Progenitor cell of endocrine pancreas (in vitro differentiated cells): ENCODE measurements around the gene FAM174B. TPM values are rescaled to one million over a fixed set of nuclear protein-coding genes. Genes with fewer than 3 reads are reported as not detected.

ENCODE experiments used
- DNase-seq: peaks from one replicate; pipeline ENCODE4 v3.0.0; 2021; ENCODE audit warnings: low spot score; ENCODE audit not compliant: unreplicated experiment
- H3K27ac Mint-ChIP-seq: 2 replicates; pipeline ENCODE4 v1.8.0; 2021; ENCODE audit warnings: mild to moderate bottlenecking, moderate library complexity, mixed read lengths
- H3K27me3 Mint-ChIP-seq: 2 replicates; pipeline ENCODE4 v1.8.0; 2021; ENCODE audit warnings: mixed read lengths
- H3K36me3 Mint-ChIP-seq: 2 replicates; pipeline ENCODE4 v1.8.0; 2022; ENCODE audit warnings: mixed read lengths; ENCODE audit not compliant: insufficient read depth
- H3K4me1 Mint-ChIP-seq: 2 replicates; pipeline ENCODE4 v1.8.0; 2021; ENCODE audit warnings: low read depth, mixed read lengths
- H3K4me3 Mint-ChIP-seq: 2 replicates; pipeline ENCODE4 v1.8.0; 2021; ENCODE audit warnings: low read depth, mild to moderate bottlenecking, moderate library complexity, mixed read lengths
- H3K9me3 Mint-ChIP-seq: 2 replicates; pipeline ENCODE4 v1.8.0; 2021; ENCODE audit warnings: low read depth, mixed read lengths
- total RNA-seq: library from RNA; stranded (reverse); gene quantifications from 2 replicates; pipeline ENCODE4 v1.2.1, GENCODE V29; 2021
- TF ChIP-seq, protein P1 (sequence below): fragments of 200-600 bp; sonication (generic); IDR thresholded peaks from one replicate; pipeline ENCODE4 v1.5.0; 2021; ENCODE audit warnings: antibody characterized with exemption, mild to moderate bottlenecking; ENCODE audit not compliant: unreplicated experiment

The FAM174B gene
- total RNA-seq, 1 donor from 2014 or later = 37.0 TPM

DNA sequence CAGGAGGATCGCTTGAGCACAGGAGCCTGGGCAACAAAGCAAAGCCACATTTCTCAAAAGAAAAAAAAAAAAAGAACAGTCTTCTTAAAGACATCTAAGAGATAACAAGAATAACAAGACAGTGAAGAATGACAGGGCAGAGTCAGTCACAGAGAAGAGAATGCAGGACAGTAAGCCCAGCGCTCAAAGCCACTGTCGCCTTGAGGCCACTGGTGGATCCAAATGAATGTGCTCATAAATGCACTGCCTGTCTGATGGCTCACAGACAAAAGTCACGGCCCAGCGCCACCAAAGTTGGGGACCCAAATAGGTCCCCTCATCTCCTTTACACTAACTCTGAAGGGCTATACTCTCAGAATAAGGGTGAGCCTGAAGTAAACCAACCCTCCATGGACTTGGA, 52.3 kb downstream of the FAM174B start:
- H3K4me3 Mint-ChIP-seq = no peak overlapping the region
- peaks cover 16% of the 10 kb centered on the region for H3K9me3 Mint-ChIP-seq
- DNase-seq = no peak
- H3K36me3 Mint-ChIP-seq = no peaks in the 10 kb centered on the region
- H3K27me3 Mint-ChIP-seq = peaks cover 5% of the 10 kb centered on the region
- TF ChIP-seq, protein P1, sequence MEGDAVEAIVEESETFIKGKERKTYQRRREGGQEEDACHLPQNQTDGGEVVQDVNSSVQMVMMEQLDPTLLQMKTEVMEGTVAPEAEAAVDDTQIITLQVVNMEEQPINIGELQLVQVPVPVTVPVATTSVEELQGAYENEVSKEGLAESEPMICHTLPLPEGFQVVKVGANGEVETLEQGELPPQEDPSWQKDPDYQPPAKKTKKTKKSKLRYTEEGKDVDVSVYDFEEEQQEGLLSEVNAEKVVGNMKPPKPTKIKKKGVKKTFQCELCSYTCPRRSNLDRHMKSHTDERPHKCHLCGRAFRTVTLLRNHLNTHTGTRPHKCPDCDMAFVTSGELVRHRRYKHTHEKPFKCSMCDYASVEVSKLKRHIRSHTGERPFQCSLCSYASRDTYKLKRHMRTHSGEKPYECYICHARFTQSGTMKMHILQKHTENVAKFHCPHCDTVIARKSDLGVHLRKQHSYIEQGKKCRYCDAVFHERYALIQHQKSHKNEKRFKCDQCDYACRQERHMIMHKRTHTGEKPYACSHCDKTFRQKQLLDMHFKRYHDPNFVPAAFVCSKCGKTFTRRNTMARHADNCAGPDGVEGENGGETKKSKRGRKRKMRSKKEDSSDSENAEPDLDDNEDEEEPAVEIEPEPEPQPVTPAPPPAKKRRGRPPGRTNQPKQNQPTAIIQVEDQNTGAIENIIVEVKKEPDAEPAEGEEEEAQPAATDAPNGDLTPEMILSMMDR = no peak
- peaks cover 14% of the 10 kb centered on the region for H3K4me1 Mint-ChIP-seq
- H3K27ac Mint-ChIP-seq = no peak overlapping the region

DNA sequence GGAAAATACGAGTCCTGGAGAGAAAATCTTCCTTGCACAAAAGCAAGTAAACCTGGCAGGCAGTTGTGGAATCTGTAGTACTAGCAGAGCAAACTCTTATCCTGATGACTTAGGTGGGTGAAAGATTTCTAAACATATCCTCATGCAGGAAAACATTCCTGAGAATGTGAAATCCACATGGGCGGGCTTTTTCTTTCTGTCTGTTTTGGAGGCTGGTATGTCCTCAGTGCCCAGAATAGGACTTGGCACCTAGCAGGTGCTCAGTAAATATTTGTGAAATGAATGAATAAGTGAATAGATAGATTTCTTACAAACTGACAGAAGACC, 53.3 kb downstream of the FAM174B start:
- peaks cover 12% of the 10 kb centered on the region for H3K4me1 Mint-ChIP-seq
- DNase-seq = no peak
- TF ChIP-seq, protein P1 = no peak
- H3K27me3 Mint-ChIP-seq = peaks cover 5% of the 10 kb centered on the region
- H3K36me3 Mint-ChIP-seq = no peaks in the 10 kb centered on the region
- H3K4me3 Mint-ChIP-seq = no peak overlapping the region
- H3K9me3 Mint-ChIP-seq = peaks cover 16% of the 10 kb centered on the region
- H3K27ac Mint-ChIP-seq = no peak overlapping the region

DNA sequence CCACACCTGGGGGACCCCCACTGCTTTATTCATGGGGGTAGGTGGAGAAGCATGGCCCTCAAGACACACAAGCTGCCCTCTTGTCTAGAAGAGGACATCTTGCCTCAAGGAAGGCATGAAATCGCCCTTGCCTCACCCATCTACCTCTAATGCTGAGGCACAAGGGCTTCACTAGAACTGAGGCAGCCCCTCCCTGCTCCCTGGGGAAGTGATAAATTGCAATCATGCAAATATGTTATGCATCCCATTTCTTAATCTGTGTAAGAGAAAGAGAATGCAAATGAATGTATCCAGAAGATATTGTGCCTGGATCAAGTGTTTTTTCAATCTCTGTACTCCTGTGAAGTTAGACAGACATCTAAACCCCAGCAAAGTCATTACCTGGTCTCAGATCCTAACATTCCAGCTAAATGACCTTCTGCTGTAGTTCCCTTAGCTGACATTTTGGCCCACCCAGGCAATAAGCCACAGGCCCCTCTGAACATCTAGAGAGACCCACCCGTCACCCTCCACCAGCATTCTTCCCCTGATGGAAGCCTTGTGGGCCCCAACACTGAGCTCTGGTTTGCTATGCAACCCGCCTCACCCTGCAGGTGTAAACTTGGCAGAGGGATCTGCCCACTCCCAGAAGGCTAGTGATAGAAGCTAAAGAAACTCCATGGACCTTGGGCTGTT, 53.8 kb downstream of the FAM174B start:
- DNase-seq = no peak
- H3K36me3 Mint-ChIP-seq = no peaks in the 10 kb centered on the region
- peaks cover 5% of the 10 kb centered on the region for H3K27me3 Mint-ChIP-seq
- no peak overlapping the region for H3K27ac Mint-ChIP-seq
- no peak overlapping the region for H3K4me3 Mint-ChIP-seq
- TF ChIP-seq, protein P1 = no peak
- H3K4me1 Mint-ChIP-seq = peaks cover 12% of the 10 kb centered on the region
- H3K9me3 Mint-ChIP-seq = peaks cover 16% of the 10 kb centered on the region

DNA sequence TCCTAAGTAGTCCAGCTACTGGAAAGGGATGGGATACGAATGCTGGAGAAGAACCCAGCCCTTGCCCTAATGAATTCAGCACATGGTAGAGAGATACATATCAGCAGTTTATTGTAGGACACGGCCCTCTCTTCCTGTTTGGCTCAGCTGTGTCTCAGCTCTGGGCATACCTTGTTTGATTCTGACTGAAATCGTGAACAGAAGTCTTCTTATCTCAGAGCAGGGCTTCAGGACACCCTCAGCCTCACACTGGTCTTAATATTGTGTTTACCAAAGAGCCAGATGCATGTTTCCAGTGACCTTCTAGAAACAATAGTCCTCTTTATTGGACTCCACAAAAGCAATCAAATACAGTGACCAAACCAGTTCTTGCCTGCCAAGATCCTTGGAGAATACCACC, 54.7 kb downstream of the FAM174B start:
- Mint-ChIP-seq H3K9me3 (peaks cover 9% of the 10 kb centered on the region), H3K27me3 (peaks cover 5% of the 10 kb centered on the region), H3K27ac (peak overlapping the region; percentile 85)

DNA sequence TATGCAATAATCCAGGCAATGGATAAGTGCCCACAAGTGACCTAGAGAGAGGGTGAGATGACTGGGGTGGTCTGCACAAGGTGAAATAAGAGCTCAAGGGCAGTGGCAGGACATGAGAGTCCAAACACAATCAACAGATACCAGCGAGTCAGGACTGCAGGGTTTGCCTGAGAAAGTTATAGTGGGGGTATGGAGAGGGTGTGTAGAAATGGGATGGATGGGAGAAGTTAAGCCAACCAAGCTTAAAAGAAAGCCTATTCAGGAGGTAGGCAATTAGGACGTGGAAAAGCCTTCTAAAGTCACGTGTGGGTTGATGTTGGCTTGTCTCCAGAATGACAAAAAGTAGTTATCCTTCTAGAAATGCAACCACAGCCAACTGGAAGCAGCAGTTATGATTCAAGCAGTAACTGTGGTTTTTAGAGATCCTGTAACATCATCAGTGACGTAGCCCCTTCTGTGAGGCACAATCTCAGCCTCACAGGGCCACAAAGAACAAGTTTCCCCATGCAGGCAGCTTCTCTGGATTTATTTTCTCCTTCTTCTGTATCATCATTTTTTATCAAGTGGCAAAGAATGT, 56.1 kb downstream of the FAM174B start:
- no peak for DNase-seq
- H3K36me3 Mint-ChIP-seq = no peaks in the 10 kb centered on the region

More for the DNA sequence above, 54.7 kb downstream of the FAM174B start:
- peaks cover 12% of the 10 kb centered on the region for H3K4me1 Mint-ChIP-seq
- TF ChIP-seq, protein P1 = no peak
- H3K36me3 Mint-ChIP-seq = no peaks in the 10 kb centered on the region
- no peak for DNase-seq
- no peak overlapping the region for H3K4me3 Mint-ChIP-seq

More for the DNA sequence above, 56.1 kb downstream of the FAM174B start:
- Mint-ChIP-seq H3K4me3 (no peak overlapping the region), H3K4me1 (peaks cover 15% of the 10 kb centered on the region), H3K9me3 (peaks cover 2% of the 10 kb centered on the region), H3K27me3 (peaks cover 5% of the 10 kb centered on the region), H3K27ac (no peak overlapping the region)
- TF ChIP-seq, protein P1 = no peak
